ENCODE measurements around the gene ERBB4.
A peak's percentile ranks its signal among the peaks of the same experiment; 100 is the strongest.

Gene ERBB4

DNA sequence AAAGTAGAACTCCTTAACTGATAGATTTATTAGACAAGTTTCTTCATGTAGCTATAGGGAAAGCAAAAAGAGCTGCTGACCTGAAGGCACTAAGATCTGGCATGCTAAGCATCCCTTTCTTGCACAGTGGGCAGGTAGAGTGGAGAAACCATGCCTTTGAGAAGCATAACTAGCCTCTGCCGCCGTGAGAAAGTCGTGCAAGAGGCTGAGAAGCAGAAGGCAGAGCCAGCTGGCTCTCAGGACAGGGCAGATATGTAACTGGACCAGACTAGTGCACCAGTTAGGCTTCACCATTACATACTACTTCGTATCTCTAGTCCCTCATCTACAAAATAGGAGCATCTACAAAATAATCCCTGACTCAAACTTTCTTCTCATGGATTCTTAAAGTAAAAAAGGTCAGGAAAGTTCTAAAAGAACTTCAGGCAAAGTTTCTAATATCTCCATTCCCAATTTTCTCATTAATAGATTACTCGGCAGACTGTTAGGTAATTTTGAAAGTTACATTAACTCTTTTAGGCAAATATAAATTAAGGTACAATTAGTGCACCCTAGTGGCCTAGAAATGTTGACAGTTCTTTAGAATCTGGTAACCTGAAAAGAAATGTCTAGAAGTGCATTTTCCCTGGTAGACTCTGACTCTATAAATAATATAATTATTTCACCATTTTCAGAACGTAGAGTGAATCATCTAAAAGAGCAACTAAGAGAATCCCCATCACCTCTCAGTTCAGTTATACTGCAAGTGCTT is 10.3 kb downstream of the ERBB4 start:
- TF ChIP-seq, protein P1, sequence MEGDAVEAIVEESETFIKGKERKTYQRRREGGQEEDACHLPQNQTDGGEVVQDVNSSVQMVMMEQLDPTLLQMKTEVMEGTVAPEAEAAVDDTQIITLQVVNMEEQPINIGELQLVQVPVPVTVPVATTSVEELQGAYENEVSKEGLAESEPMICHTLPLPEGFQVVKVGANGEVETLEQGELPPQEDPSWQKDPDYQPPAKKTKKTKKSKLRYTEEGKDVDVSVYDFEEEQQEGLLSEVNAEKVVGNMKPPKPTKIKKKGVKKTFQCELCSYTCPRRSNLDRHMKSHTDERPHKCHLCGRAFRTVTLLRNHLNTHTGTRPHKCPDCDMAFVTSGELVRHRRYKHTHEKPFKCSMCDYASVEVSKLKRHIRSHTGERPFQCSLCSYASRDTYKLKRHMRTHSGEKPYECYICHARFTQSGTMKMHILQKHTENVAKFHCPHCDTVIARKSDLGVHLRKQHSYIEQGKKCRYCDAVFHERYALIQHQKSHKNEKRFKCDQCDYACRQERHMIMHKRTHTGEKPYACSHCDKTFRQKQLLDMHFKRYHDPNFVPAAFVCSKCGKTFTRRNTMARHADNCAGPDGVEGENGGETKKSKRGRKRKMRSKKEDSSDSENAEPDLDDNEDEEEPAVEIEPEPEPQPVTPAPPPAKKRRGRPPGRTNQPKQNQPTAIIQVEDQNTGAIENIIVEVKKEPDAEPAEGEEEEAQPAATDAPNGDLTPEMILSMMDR (conservative IDR thresholded peaks at IDR 0.05; ENCODE audit: low read depth, low read length): no peak
- DNase-seq (ENCODE audit: low read depth): no peak
- no peak overlapping the region for H3K4me3 ChIP-seq (ENCODE audit: low read depth, low read length)

DNA sequence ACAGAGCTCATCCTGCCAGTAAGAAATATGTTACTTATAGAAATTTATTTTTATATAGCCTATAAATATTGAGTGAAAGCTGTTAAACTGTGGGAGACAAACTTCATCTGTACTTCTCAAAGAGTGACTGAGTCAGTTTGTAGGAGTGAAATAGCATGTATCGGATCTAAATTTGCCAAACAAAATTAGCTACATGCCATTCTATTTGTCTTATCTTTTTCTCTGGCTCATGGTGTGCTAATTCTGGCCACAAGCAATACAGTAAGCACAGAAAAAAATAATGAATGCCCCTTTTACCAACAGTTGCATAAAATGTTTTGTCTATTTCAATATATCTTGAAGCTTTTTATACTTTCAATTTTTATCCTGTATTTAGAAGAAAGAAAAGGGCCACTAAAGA is 12.5 kb downstream of the ERBB4 start:
- no peak overlapping the region for H3K4me3 ChIP-seq (ENCODE audit: low read depth, low read length)
- TF ChIP-seq, protein P1 (conservative IDR thresholded peaks at IDR 0.05; ENCODE audit: low read depth, low read length): no peak
- DNase-seq (ENCODE audit: low read depth): no peak

DNA sequence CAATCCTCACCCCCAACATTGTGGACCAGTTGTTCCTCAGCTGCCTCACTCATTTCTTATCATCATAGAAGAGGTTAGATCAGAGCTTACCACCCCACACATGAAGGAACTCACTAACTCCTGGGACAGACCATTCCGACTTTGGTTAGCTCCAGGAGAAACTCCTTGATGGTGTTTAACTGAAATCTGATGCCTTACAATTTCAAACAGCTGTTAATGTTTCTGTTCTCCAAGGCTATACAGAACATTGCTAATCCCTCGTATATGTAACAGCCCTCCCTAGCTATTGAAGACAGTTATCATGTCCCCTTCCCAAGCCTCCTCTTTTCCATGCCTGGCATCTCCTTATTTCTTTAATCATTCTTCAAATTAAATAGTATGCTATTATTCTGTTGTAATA is 14.8 kb downstream of the ERBB4 start:
- TF ChIP-seq, protein P1 (conservative IDR thresholded peaks at IDR 0.05; ENCODE audit: low read depth, low read length): no peak
- no peak overlapping the region for H3K4me3 ChIP-seq (ENCODE audit: low read depth, low read length)
- no peak for DNase-seq (ENCODE audit: low read depth)

DNA sequence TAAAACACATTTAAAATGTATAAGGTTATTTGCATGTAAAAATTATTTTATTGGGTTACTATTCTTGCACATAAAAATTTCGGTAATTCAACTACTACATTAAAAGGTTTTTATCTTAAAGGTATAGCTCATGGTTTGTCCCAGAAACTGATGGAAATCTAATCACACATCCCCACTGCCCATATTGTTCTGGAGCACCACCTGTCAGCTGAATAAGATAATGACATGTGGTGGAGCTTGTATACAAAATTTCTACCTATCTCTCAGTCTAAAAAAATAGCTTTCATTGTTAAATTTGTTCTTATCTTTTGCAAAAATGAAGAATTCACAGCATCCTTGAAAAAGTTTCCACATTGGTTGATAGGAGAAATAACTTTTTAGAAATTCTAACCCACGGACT is 18.3 kb downstream of the ERBB4 start:
- TF ChIP-seq, protein P1 (conservative IDR thresholded peaks at IDR 0.05; ENCODE audit: low read depth, low read length): peak; percentile 17
- no peak overlapping the region for H3K4me3 ChIP-seq (ENCODE audit: low read depth, low read length)
- DNase-seq (ENCODE audit: low read depth): no peak

DNA sequence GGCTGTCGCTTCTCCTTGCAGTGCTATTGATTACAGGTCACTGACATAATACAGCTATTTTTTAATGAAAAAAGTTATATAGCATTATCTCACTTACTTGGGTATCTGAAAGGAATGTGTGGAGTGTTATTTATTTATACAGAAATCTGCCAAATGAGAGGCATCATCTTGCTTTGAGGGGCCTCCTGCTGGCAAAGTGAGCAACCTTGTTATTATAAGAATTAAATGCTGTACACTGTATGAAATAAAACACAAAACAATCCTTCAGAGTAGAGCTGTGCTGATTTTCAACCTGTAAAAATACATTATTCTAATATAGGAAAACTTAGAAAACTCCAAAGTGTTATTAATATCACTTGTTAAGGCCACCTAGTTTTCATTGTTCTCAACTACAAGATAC is 20.9 kb downstream of the ERBB4 start:
- TF ChIP-seq, protein P1 (conservative IDR thresholded peaks at IDR 0.05; ENCODE audit: low read depth, low read length): peak; percentile 10
- H3K4me3 ChIP-seq (ENCODE audit: low read depth, low read length): no peak overlapping the region
- DNase-seq (ENCODE audit: low read depth): no peak

DNA sequence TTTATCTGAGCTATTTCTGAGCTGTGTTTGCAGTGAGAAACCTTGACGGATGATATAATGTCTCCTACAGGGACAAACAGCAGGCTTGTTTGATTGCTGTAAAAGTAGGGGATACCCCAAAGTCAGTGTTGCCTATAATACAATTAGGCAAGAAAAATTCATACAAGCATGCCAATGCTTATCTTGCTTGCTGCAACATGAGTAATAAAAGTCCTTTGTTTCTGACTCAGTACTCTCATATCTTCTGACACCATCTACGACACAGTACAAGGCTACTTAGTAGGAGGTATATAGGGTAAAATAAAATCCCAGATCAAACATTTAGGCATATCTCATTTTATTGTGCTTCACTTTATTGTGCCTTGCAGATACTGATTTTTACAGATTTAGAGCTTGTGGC is 33.0 kb downstream of the ERBB4 start:
- H3K4me3 ChIP-seq (ENCODE audit: low read depth, low read length): no peak overlapping the region
- TF ChIP-seq, protein P1 (conservative IDR thresholded peaks at IDR 0.05; ENCODE audit: low read depth, low read length): no peak
- no peak for DNase-seq (ENCODE audit: low read depth)

DNA sequence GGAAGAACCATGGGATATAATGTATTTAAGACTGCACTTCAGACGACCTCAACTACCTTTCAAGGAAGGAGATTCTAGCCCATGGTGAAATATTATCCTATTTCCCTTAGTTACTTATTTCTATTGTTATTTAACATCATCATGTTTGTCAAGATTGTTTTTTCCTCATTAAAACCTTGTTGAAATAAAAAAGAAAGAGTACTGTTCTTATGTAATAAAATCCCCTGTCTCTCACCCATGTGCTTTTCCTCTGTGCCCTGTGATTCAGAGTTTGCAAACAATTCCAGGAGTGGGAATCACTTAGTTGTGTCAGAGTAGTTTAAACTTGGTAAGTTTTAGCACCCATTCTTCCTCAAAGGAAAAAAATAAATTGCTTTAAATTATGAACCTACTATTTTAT is 43.6 kb downstream of the ERBB4 start:
- no peak overlapping the region for H3K4me3 ChIP-seq (ENCODE audit: low read depth, low read length)
- TF ChIP-seq, protein P1 (conservative IDR thresholded peaks at IDR 0.05; ENCODE audit: low read depth, low read length): no peak
- no peak for DNase-seq (ENCODE audit: low read depth)

Measured in choroid plexus epithelial cell (primary cell).